AG10803 (cell line): ENCODE results near the gene PRSS33.

ENCODE experiments used
- DNase-seq: peaks from one replicate; pipeline ENCODE4 v3.0.0; 2010; ENCODE audit warnings: low read depth
- H3K4me3 ChIP-seq: 2 replicates; pipeline ENCODE4 v1.5.1; 2011; ENCODE audit warnings: mild to moderate bottlenecking, low read length, control low read depth
- CTCF ChIP-seq: conservative IDR thresholded peaks from 2 replicates; pipeline ENCODE4 v1.5.1; 2011; ENCODE audit warnings: mild to moderate bottlenecking, low read length, control low read depth, inconsistent platforms

PRSS33 gene

GRCh38 chr16:2764718-2765117, 22.6 kb downstream of the PRSS33 start:
- no peak for DNase-seq
- TF ChIP-seq CTCF: no peak

GRCh38 chr16:2763173-2763572, 24.2 kb downstream of the PRSS33 start:
- no peak for DNase-seq
- no peak overlapping the region for H3K4me3 ChIP-seq
- TF ChIP-seq CTCF: no peak

More at GRCh38 chr16:2764718-2765117, 22.6 kb downstream of the PRSS33 start:
- no peak overlapping the region for H3K4me3 ChIP-seq

GRCh38 chr16:2762711-2763110, 24.6 kb downstream of the PRSS33 start:
- TF ChIP-seq CTCF: no peak
- no peak overlapping the region for H3K4me3 ChIP-seq
- DNase-seq: no peak

- no peak for DNase-seq
- no peak overlapping the region for H3K4me3 ChIP-seq
- TF ChIP-seq CTCF: no peak
Observed at GRCh38 chr16:2761886-2762583, 25.3 kb downstream of the PRSS33 start.

- H3K4me3 ChIP-seq: no peak overlapping the region
- TF ChIP-seq CTCF: no peak
- no peak for DNase-seq
Observed at GRCh38 chr16:2761472-2761871, 25.9 kb downstream of the PRSS33 start.

GRCh38 chr16:2757344-2757743, 30.0 kb downstream of the PRSS33 start:
- no peak for TF ChIP-seq CTCF
- no peak for DNase-seq
- no peak overlapping the region for H3K4me3 ChIP-seq

- DNase-seq: no peak
- no peak for TF ChIP-seq CTCF
- H3K4me3 ChIP-seq: no peak overlapping the region
Observed at GRCh38 chr16:2756288-2757015, 30.9 kb downstream of the PRSS33 start.
